ENCODE data around the gene NRL.

GRCh38 chr14:24098927-24099813 is 15.6 kb downstream of the NRL start:
- no peak for TF ChIP-seq CTCF (conservative IDR thresholded peaks at IDR 0.05; ENCODE audit: low read length)
- TF ChIP-seq EZH2phosphoT487 (IDR thresholded peaks at IDR 0.05; ENCODE audit: borderline replicate concordance): no peak
